ENCODE measurements around the gene FTHL17. TPM values are rescaled to one million over a fixed set of nuclear protein-coding genes. Genes with fewer than 3 reads are reported as not detected.

Gene FTHL17
- total RNA-seq, 4 donors from 2014 or later: not detected

GRCh38 chrX:31099536-31100090, 27.8 kb upstream of the FTHL17 start:
- no peak for TF ChIP-seq POLR2A (IDR thresholded peaks at IDR 0.05)
- TF ChIP-seq, protein P1, sequence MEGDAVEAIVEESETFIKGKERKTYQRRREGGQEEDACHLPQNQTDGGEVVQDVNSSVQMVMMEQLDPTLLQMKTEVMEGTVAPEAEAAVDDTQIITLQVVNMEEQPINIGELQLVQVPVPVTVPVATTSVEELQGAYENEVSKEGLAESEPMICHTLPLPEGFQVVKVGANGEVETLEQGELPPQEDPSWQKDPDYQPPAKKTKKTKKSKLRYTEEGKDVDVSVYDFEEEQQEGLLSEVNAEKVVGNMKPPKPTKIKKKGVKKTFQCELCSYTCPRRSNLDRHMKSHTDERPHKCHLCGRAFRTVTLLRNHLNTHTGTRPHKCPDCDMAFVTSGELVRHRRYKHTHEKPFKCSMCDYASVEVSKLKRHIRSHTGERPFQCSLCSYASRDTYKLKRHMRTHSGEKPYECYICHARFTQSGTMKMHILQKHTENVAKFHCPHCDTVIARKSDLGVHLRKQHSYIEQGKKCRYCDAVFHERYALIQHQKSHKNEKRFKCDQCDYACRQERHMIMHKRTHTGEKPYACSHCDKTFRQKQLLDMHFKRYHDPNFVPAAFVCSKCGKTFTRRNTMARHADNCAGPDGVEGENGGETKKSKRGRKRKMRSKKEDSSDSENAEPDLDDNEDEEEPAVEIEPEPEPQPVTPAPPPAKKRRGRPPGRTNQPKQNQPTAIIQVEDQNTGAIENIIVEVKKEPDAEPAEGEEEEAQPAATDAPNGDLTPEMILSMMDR (IDR thresholded peaks at IDR 0.05): no peak
- no peak for DNase-seq (ENCODE audit: low spot score in 2 of 2)
- H3K4me3 ChIP-seq (ENCODE audit: low read depth, poor library complexity, severe bottlenecking): no peak overlapping the region
- 54 to 73% methylated on average over 2 of the region's 2 CpGs for WGBS, 2 donors
- intact Hi-C loops (cut with DNase I; ENCODE audit: low total_unique reads): no loop called here

DNA sequence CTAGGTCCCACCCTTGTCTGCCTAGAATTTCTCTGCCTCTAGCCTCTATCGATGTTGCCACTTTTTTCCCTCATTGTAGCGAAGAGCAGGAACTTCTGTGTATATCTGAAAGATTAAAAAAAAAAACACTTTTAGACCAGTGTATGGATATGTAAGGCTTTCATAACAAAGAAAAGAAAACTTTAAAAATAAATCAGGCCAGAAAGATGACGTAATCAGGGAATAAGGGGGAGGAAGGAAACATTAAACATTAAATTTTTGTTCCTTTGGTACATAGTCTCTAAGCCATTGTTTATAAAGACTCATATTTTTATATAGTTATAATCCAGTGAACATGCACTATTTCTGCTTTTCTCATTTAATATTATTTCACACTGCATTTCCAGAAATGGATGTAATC, 26.2 kb upstream of the FTHL17 start:
- no peak overlapping the region for H3K4me3 ChIP-seq (ENCODE audit: low read depth, poor library complexity, severe bottlenecking)
- WGBS, 2 donors: 61% methylated on average over 3 of the region's 3 CpGs
- TF ChIP-seq POLR2A (IDR thresholded peaks at IDR 0.05): no peak
- TF ChIP-seq, protein P1 (IDR thresholded peaks at IDR 0.05): no peak
- no peak for DNase-seq (ENCODE audit: low spot score in 2 of 2)
- intact Hi-C loops (cut with DNase I; ENCODE audit: low total_unique reads): no loop called here

GRCh38 chrX:31093639-31093975, 21.8 kb upstream of the FTHL17 start:
- H3K4me3 ChIP-seq (ENCODE audit: low read depth, poor library complexity, severe bottlenecking): no peak overlapping the region
- intact Hi-C loops (cut with DNase I; ENCODE audit: low total_unique reads): loop anchor here (5.0 kb wide), 1 partner anchor 1044 kb away; no protein-coding TSS in a partner anchor
- 64 to 86% methylated on average over 4 of the region's 4 CpGs for WGBS, 2 donors
- TF ChIP-seq POLR2A (IDR thresholded peaks at IDR 0.05): no peak
- TF ChIP-seq, protein P1 (IDR thresholded peaks at IDR 0.05): no peak
- no peak for DNase-seq (ENCODE audit: low spot score in 2 of 2)

- TF ChIP-seq, protein P1 (IDR thresholded peaks at IDR 0.05): no peak
- no peak for TF ChIP-seq POLR2A (IDR thresholded peaks at IDR 0.05)
- DNase-seq (ENCODE audit: low spot score in 2 of 2): no peak
- 25 to 39% methylated on average over 3 of the region's 3 CpGs for WGBS, 2 donors
- intact Hi-C loops (cut with DNase I; ENCODE audit: low total_unique reads): loop anchor here (5.0 kb wide), 1 partner anchor 1044 kb away; no protein-coding TSS in a partner anchor
- H3K4me3 ChIP-seq (ENCODE audit: low read depth, poor library complexity, severe bottlenecking): no peak overlapping the region
Measured at GRCh38 chrX:31092970-31093638, 21.3 kb upstream of the FTHL17 start.

DNA sequence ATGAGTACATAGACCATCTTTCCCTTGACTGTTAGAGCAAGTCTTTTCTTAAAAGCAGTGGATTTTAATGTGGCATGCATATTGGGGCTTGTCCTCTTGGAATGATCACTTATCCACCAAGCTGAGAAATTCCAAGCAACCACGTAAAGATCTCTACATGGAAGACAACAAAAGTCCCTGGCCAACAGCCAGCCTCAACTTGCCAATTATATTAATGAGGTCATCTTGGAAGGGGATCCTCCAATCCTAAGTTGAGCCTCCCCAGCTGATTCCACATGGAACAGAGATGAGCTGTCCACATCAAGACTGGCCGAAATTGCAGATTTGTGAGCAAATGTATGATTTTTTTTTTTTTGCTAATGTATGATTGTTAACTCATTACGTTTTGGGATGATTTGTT, 20.6 kb upstream of the FTHL17 start:
- 26 to 36% methylated on average over 3 of the region's 3 CpGs for WGBS, 2 donors
- TF ChIP-seq, protein P1 (IDR thresholded peaks at IDR 0.05): no peak
- TF ChIP-seq POLR2A (IDR thresholded peaks at IDR 0.05): no peak
- H3K4me3 ChIP-seq (ENCODE audit: low read depth, poor library complexity, severe bottlenecking): no peak overlapping the region
- DNase-seq (ENCODE audit: low spot score in 2 of 2): no peak
- intact Hi-C loops (cut with DNase I; ENCODE audit: low total_unique reads): loop anchor here (5.0 kb wide), 1 partner anchor 1045 kb away; no protein-coding TSS in a partner anchor
